Activated CD8-positive, alpha-beta T cell treated with anti-CD3 and anti-CD28 coated beads for 36 hours (primary cell): Measurements from ENCODE around the gene TMUB2. TPM values are rescaled to one million over a fixed set of nuclear protein-coding genes. Genes with fewer than 3 reads are reported as not detected.

Source experiments
- ATAC-seq: fragments of 200-7000 bp; cut with Tn5 transposase; one replicate; pipeline ENCODE4 v1.10.0; 2021; ENCODE audit warnings: mild to moderate bottlenecking, moderate library complexity
- CTCF ChIA-PET: fragments of 350-600 bp; sonication (Branson Sonifier 250); formaldehyde crosslinking; loops from one replicate; lab custom pipeline; 2021; ENCODE audit warnings: antibody characterized with exemption; lab: Charles Lee
- POLR2A ChIA-PET: fragments of 350-600 bp; sonication (Branson Sonifier 250); formaldehyde crosslinking; loops from one replicate; lab custom pipeline; 2021; ENCODE audit warnings: antibody characterized with exemption; lab: Charles Lee
- DNase-seq: peaks from one replicate; pipeline ENCODE4 v3.0.0-alpha.2; 2020
- H3K27ac Mint-ChIP-seq: one replicate; pipeline ENCODE4 v1.8.0; 2021; ENCODE audit warnings: mild to moderate bottlenecking, mixed read lengths
- H3K27me3 Mint-ChIP-seq: one replicate; pipeline ENCODE4 v1.8.0; 2021; ENCODE audit warnings: mixed read lengths
- H3K36me3 Mint-ChIP-seq: one replicate; pipeline ENCODE4 v1.8.0; 2021; ENCODE audit warnings: low read depth, mixed read lengths
- H3K4me1 Mint-ChIP-seq: one replicate; pipeline ENCODE4 v1.8.0; 2021; ENCODE audit warnings: low read depth, mixed read lengths
- H3K4me3 Mint-ChIP-seq: one replicate; pipeline ENCODE4 v1.8.0; 2021; ENCODE audit warnings: mild to moderate bottlenecking, moderate library complexity, mixed read lengths
- H3K9me3 Mint-ChIP-seq: one replicate; pipeline ENCODE4 v1.8.0; 2021; ENCODE audit warnings: mixed read lengths
- intact Hi-C: fragments of 100-400 bp; cut with micrococcal nuclease; formaldehyde crosslinking; loops from one replicate; pipeline ENCODE4 v1.10.0; 2022
- total RNA-seq, 2 experiments: library from RNA; stranded (reverse); gene quantifications; one replicate each; pipeline ENCODE4 v1.2.3, GENCODE V29; 2021
- TF ChIP-seq, protein P1 (sequence below): fragments of 200-600 bp; IDR thresholded peaks from one replicate; pipeline ENCODE4 v1.8.0; 2022; ENCODE audit warnings: antibody characterized with exemption, mild to moderate bottlenecking

TMUB2 gene
- total RNA-seq, 2 experiments from 2014 or later, result 17.5 TPM

DNA sequence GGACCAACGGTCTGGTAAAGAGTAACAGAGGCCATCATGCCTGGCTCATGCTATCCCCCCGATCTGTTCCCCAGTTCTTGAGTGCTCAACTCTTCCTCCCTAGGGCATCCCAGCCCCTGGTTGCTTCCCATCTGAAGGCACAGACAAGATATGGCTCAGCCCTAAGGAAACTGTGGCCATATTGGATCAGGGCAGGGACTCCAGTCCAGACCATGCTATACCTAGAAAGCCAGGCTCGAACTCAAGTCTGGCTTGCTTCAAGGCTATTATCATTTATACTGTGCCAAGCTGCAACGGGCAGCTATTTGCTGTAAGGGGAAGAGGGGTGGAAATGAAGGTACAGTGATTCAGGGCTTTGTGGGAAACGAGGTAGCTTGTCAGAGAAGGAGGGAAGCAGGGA, 29.9 kb downstream of the TMUB2 start:
- no peak for DNase-seq
- Mint-ChIP-seq H3K36me3 (peaks cover 58% of the 10 kb centered on the region), H3K27ac (peak overlapping the region; percentile 98), H3K4me1 (peaks cover 48% of the 10 kb centered on the region), H3K27me3 (no peaks in the 10 kb centered on the region), H3K9me3 (no peaks in the 10 kb centered on the region), H3K4me3 (peak overlapping the region; percentile 96)
- no peak for ATAC-seq
- TF ChIP-seq, protein P1, sequence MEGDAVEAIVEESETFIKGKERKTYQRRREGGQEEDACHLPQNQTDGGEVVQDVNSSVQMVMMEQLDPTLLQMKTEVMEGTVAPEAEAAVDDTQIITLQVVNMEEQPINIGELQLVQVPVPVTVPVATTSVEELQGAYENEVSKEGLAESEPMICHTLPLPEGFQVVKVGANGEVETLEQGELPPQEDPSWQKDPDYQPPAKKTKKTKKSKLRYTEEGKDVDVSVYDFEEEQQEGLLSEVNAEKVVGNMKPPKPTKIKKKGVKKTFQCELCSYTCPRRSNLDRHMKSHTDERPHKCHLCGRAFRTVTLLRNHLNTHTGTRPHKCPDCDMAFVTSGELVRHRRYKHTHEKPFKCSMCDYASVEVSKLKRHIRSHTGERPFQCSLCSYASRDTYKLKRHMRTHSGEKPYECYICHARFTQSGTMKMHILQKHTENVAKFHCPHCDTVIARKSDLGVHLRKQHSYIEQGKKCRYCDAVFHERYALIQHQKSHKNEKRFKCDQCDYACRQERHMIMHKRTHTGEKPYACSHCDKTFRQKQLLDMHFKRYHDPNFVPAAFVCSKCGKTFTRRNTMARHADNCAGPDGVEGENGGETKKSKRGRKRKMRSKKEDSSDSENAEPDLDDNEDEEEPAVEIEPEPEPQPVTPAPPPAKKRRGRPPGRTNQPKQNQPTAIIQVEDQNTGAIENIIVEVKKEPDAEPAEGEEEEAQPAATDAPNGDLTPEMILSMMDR, result no peak
- intact Hi-C loops, result loop anchor here (5.0 kb wide), 1 partner anchor 111 kb away; no protein-coding TSS in a partner anchor
- ChIA-PET CTCF (interaction anchor here (1.1 to 4.6 kb wide), 7 partner anchors 15 to 146 kb away, joined by 3 to 51 read pairs (median 6); partner anchors contain the start of genes ATXN7L3 and GRN), POLR2A (interaction anchor here (0.6 to 8.1 kb wide), 11 partner anchors 10 to 1014 kb away, joined by 3 to 58 read pairs (median 6); partner anchors contain the start of genes ATXN7L3, SLC25A39 and TMUB2)

DNA sequence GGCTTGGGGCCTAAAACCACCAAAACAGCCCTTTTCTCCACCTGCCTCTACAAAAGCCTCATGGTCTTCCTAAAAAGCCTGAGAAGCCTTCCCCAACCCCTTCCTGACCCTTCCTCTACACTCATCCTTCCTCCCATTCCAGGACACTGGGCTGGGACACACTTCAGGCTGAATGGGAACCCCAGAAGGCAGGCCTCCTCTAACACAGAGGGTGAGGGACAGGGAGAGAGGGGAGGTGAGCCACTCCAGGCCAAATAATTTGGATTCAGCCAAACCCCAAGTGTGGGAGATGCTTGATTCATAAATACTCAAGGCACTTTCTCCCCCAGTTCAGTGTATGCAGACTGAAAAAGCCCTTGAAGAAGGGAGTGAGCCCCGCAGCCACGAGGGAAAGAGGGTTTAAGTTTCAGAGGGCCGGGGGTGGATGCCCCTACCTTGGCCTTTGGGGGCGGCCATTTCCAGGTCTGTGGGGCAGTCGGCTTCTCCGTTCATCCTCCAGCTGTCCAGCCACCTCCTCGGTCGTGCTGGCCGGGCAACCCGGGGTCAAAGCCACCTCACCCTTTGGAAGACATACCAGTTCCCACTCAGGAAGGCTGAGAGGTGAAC, 31.1 kb downstream of the TMUB2 start:
- POLR2A ChIA-PET, result interaction anchor here (1.2 to 8.1 kb wide), 7 partner anchors 7 to 107 kb away, joined by 3 to 58 read pairs (median 19); partner anchors contain the start of genes ATXN7L3, SLC25A39 and TMUB2
- H3K4me3 Mint-ChIP-seq, result peak overlapping the region; percentile 96
- peak overlapping the region; percentile 98 for H3K27ac Mint-ChIP-seq
- no peaks in the 10 kb centered on the region for H3K27me3 Mint-ChIP-seq
- H3K9me3 Mint-ChIP-seq, result no peaks in the 10 kb centered on the region
- H3K36me3 Mint-ChIP-seq, result peaks cover 57% of the 10 kb centered on the region
- intact Hi-C loops, result loop anchor here (5.0 kb wide), 1 partner anchor 109 kb away; no protein-coding TSS in a partner anchor
- CTCF ChIA-PET, result interaction anchor here (1.0 to 5.0 kb wide), 7 partner anchors 8 to 145 kb away, joined by 4 to 53 read pairs (median 6); partner anchors contain the start of genes ATXN7L3 and GRN
- H3K4me1 Mint-ChIP-seq, result peaks cover 44% of the 10 kb centered on the region
- DNase-seq (peak; percentile 46), ATAC-seq (no peak)
- TF ChIP-seq, protein P1, result no peak

DNA sequence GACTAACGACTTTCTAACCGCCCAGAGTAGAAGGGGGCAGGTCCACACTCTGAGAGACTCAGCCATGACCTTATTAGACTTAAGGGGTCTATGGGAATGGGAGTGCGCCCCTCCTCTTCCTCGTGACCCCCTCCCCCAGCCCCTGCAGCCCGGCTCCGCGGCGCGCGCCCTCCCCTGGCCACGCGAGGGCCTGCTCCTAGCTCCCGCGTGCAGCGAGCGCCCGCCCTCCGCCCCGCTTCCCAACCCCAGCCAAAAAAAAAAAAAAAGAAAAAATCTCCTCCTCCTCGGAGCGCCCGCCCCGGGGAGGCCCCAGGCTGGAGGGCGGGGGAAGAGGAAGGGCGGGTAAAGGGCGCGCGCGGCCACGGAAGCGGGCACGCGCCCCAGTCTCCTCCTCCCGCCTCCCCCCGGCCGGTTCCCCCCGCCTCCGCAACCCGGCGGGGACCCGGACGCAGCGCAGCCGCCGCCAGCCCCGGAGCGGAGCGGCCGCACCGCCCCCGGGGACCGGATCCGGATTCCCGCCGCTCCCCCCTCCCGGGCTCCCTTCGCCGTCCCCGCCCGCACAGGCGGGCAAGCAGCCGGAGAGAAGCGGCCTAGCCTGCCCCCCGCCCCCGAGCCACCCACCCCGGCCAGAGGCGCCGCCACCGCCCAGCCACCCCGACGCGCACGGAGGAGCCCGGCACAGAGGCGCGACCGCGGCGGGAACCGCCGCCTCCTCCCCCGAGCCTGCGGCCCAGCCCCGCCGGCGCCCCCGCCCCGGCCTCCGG, 31.8 kb downstream of the TMUB2 start:
- no peaks in the 10 kb centered on the region for H3K27me3 Mint-ChIP-seq
- TF ChIP-seq, protein P1, result peak; percentile 75
- peaks cover 50% of the 10 kb centered on the region for H3K36me3 Mint-ChIP-seq
- ChIA-PET POLR2A (interaction anchor here (0.7 to 8.1 kb wide), 9 partner anchors 8 to 106 kb away, joined by 3 to 58 read pairs (median 13); partner anchors contain the start of genes ATXN7L3, SLC25A39 and TMUB2), CTCF (interaction anchor here (1.0 to 5.0 kb wide), 4 partner anchors 9 to 20 kb away, joined by 4 to 53 read pairs (median 28); partner anchors contain the start of gene ATXN7L3)
- H3K4me3 Mint-ChIP-seq, result peak overlapping the region; percentile 96
- peak overlapping the region; percentile 98 for H3K27ac Mint-ChIP-seq
- ATAC-seq, result peak; percentile 63
- peak; percentile 86 for DNase-seq
- intact Hi-C loops, result loop anchor here (5.0 kb wide), 1 partner anchor 109 kb away; no protein-coding TSS in a partner anchor
- peaks cover 37% of the 10 kb centered on the region for H3K4me1 Mint-ChIP-seq
- H3K9me3 Mint-ChIP-seq, result no peaks in the 10 kb centered on the region

- Mint-ChIP-seq H3K27me3 (no peaks in the 10 kb centered on the region), H3K36me3 (peaks cover 44% of the 10 kb centered on the region), H3K4me3 (peak overlapping the region; percentile 43), H3K4me1 (peaks cover 31% of the 10 kb centered on the region), H3K27ac (no peak overlapping the region), H3K9me3 (no peaks in the 10 kb centered on the region)
- ChIA-PET CTCF (interaction anchor here (1.4 to 5.0 kb wide), 3 partner anchors 9 to 112 kb away, joined by 5 to 53 read pairs (median 8); no protein-coding TSS in a partner anchor), POLR2A (interaction anchor here (0.7 to 8.1 kb wide), 9 partner anchors 8 to 106 kb away, joined by 3 to 58 read pairs (median 14); partner anchors contain the start of genes ATXN7L3, SLC25A39 and TMUB2)
- DNase-seq (peak; percentile 77), ATAC-seq (peak; percentile 54)
- intact Hi-C loops, result loop anchor here (5.0 kb wide), 1 partner anchor 108 kb away; no protein-coding TSS in a partner anchor
- TF ChIP-seq, protein P1, result no peak
Observed at GRCh38 chr17:44219108-44219615, 32.4 kb downstream of the TMUB2 start.
